ENCODE measurements around the gene SCYGR3.
"Not testable (repeated sequence)": the region's sequence is repeated elsewhere in the genome, so short reads cannot be mapped to it uniquely, and the experiment has no call there.

GRCh38 chr2:227598835-227599503 is 15.7 kb downstream of the SCYGR3 start, which contains the start of gene SCYGR2:
- TF ChIP-seq EP300 (conservative IDR thresholded peaks at IDR 0.05; ENCODE audit: poor library complexity, severe bottlenecking); CTCF (IDR thresholded peaks at IDR 0.05; ENCODE audit: poor library complexity, severe bottlenecking); POLR2AphosphoS5 (IDR thresholded peaks at IDR 0.05); MXI1 (conservative IDR thresholded peaks at IDR 0.05; ENCODE audit: poor library complexity, severe bottlenecking); RAD21 (conservative IDR thresholded peaks at IDR 0.05): not testable (repeated sequence)
